Activated CD4-positive, alpha-beta memory T cell treated with anti-CD3 and anti-CD28 coated beads, Interleukin-2, amount 10 ng/mL, durations not matched to agents 7 days and 5 days (primary cell): Measurements from ENCODE around the gene MAST4. TPM values are rescaled to one million over a fixed set of nuclear protein-coding genes. Genes with fewer than 3 reads are reported as not detected.

Experiments used
- CTCF ChIA-PET: fragments of 350-600 bp; sonication (Branson Sonifier 250); formaldehyde crosslinking; loops from one replicate; lab custom pipeline; 2021; ENCODE audit warnings: antibody characterized with exemption, inconsistent platforms; lab: Charles Lee
- POLR2A ChIA-PET: fragments of 350-600 bp; sonication (Branson Sonifier 250); formaldehyde crosslinking; loops from one replicate; lab custom pipeline; 2021; ENCODE audit warnings: antibody characterized with exemption; lab: Charles Lee
- DNase-seq: peaks from one replicate; pipeline ENCODE4 v3.0.0-alpha.2; 2020
- H3K27ac Mint-ChIP-seq: one replicate; pipeline ENCODE4 v1.8.0; 2021; ENCODE audit warnings: mild to moderate bottlenecking, mixed read lengths
- H3K27me3 Mint-ChIP-seq: one replicate; pipeline ENCODE4 v1.8.0; 2021; ENCODE audit warnings: mixed read lengths
- H3K36me3 Mint-ChIP-seq: one replicate; pipeline ENCODE4 v1.8.0; 2021; ENCODE audit warnings: low read depth, mixed read lengths
- H3K4me1 Mint-ChIP-seq: one replicate; pipeline ENCODE4 v1.8.0; 2021; ENCODE audit warnings: mixed read lengths
- H3K4me3 Mint-ChIP-seq: one replicate; pipeline ENCODE4 v1.8.0; 2021; ENCODE audit warnings: mild to moderate bottlenecking, mixed read lengths
- H3K9me3 Mint-ChIP-seq: one replicate; pipeline ENCODE4 v1.8.0; 2021; ENCODE audit warnings: mixed read lengths
- total RNA-seq, 2 experiments: library from RNA; stranded (reverse); gene quantifications; one replicate each; pipeline ENCODE4 v1.2.3, GENCODE V29; 2021

MAST4 gene
- 10 to 100 TPM; 38.0 to 38.3 TPM for total RNA-seq

DNA sequence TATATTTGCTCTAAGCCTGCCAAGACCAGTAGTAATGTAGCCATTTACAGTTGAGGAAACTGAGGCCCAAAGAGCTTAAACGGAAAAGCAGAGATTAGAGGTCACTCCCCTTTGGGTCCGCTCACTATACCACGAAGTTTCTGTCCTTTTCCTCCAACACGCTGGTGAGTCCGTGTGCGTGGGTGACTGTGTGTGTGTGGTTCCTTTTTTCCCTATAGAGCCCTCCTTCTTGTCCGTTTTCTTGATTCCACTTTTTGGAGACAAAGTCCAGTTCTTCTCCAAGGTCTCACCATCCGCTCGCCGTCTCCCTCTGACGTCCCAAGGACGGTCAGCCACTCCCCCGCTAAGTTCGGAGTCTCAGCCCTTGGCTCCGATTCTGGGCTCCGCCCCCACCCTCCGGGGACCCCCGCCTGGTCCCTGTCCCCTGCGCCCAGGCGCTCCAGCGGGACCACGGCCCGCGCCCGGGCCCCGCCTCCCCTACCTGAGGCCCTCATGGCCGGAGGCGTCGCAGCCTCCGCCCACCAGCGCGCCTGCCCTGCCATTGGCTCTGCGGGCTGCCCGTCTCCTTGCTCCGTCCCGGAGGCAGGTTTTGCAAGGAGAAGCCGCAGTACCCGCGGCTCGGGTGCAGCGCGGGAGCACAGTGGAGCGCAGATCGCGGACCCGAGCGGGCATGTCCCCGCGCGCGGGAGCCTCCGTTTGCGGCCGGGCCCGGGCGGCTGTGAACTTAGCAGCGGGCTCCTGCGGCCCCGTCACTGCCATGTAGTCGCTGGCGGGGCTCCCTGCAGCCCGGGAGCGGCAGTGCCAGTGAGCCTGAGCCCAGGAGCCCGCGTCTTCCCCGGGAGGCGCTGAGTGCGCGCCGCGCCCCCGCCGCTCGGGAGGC is at the start of gene MAST4:
MAST4 (plus strand) TSS at position 638 of the 880 bp plus-strand sequence. CDS start 263 bp downstream, outside the sequence.
- no peak within 1 kb of the TSS for H3K27ac Mint-ChIP-seq
- CTCF ChIA-PET = no interaction called here
- H3K27me3 Mint-ChIP-seq = peaks cover 68% of the 10 kb centered on the region

DNA sequence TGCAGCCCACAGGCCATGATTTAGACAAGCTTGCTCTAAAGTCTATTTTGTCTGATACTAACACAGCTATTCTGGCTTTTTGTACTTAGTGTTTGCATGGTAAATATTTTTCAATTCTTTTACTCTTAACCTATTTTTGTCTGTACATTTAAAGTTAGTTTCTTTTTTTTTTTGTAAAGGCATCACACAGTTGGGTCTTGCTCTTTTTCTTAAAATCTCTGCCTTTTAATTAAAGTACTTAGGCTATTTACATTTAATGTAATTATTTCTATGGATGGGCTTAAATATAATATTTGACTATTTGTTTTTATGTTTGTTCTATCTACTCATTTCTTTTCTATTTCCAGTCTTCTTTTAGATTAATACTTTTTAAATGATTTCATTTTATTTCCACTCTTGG is 49.7 kb upstream of the MAST4 start:
- Mint-ChIP-seq H3K36me3 (no peaks in the 10 kb centered on the region), H3K9me3 (no peaks in the 10 kb centered on the region), H3K27me3 (peaks cover 5% of the 10 kb centered on the region), H3K4me1 (no peaks in the 10 kb centered on the region), H3K27ac (no peak overlapping the region), H3K4me3 (no peak overlapping the region)
- DNase-seq = no peak
- CTCF ChIA-PET = interaction anchor here (0.6 to 0.8 kb wide), 2 partner anchors 37 to 365 kb away, joined by 3 to 4 read pairs; no protein-coding TSS in a partner anchor
- POLR2A ChIA-PET = no interaction called here

More for the DNA sequence above, at the start of gene MAST4:
- H3K4me3 Mint-ChIP-seq = peak within 1 kb of the TSS; percentile 72
- no peaks in the 10 kb centered on the region for H3K36me3 Mint-ChIP-seq
- DNase-seq = peak; percentile 78
- POLR2A ChIA-PET = no interaction called here
- peaks cover 21% of the 10 kb centered on the region for H3K4me1 Mint-ChIP-seq
- no peaks in the 10 kb centered on the region for H3K9me3 Mint-ChIP-seq

DNA sequence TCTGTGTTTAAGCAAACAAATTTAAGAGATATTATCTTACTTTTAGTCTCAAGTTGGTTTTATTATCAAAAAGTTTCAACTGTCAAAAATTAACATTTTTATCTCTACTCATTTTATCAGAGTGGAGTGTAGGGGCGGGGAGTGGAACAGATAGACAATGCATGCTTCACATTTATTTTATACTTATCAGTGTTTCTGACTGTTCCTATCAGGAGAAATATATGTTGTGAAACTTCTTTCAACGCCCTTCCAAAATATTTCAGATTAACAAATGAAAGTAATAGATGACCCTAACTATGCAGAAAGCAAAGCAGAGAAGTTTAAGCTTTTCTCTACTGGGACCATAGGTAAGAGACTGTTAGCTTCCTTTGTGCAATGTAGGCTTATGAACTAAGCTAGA is 44.9 kb upstream of the MAST4 start:
- Mint-ChIP-seq H3K27ac (no peak overlapping the region), H3K36me3 (no peaks in the 10 kb centered on the region), H3K27me3 (peaks cover 3% of the 10 kb centered on the region), H3K4me1 (peaks cover 9% of the 10 kb centered on the region), H3K4me3 (no peak overlapping the region), H3K9me3 (peaks cover 3% of the 10 kb centered on the region)
- DNase-seq = no peak
- ChIA-PET CTCF (no interaction called here), POLR2A (no interaction called here)

- ChIA-PET CTCF (no interaction called here), POLR2A (no interaction called here)
- Mint-ChIP-seq H3K27me3 (peaks cover 3% of the 10 kb centered on the region), H3K4me1 (peaks cover 9% of the 10 kb centered on the region), H3K4me3 (no peak overlapping the region), H3K27ac (no peak overlapping the region), H3K36me3 (no peaks in the 10 kb centered on the region), H3K9me3 (peaks cover 3% of the 10 kb centered on the region)
- DNase-seq = no peak
Measured at GRCh38 chr5:66551945-66552344, 44.2 kb upstream of the MAST4 start.

DNA sequence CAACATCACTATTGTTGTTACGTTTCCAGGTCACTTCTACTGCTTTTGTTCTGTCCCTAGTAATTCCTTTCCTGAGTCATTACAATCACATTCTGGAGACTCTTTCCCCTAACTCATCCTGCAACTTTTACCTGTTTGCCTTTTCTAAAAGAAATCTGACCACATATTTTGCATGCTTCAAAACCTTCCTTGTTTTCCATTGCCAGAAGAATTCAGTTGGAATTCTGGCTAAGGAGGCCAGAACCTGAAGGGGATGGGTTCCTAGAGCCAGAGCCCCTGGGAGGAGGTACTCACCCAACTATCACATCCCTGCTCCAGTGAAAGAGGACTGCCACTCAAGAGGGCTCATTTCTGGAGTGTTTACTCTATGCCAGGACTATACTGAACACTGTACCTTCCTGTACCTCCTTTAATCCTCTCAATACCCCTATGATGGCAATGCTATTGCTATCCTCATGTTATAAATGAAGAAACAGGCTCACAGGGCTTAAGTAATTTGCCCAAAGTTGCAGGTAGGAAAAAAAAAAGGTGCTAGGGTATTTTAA is 42.8 kb upstream of the MAST4 start:
- ChIA-PET CTCF (no interaction called here), POLR2A (no interaction called here)
- no peak overlapping the region for H3K27ac Mint-ChIP-seq
- H3K27me3 Mint-ChIP-seq = peaks cover 5% of the 10 kb centered on the region
- no peak overlapping the region for H3K4me3 Mint-ChIP-seq
- DNase-seq = no peak
- H3K36me3 Mint-ChIP-seq = no peaks in the 10 kb centered on the region
- H3K9me3 Mint-ChIP-seq = peaks cover 3% of the 10 kb centered on the region
- peaks cover 11% of the 10 kb centered on the region for H3K4me1 Mint-ChIP-seq

- Mint-ChIP-seq H3K9me3 (peaks cover 3% of the 10 kb centered on the region), H3K4me1 (peaks cover 17% of the 10 kb centered on the region), H3K27ac (no peak overlapping the region), H3K27me3 (peaks cover 2% of the 10 kb centered on the region), H3K36me3 (no peaks in the 10 kb centered on the region), H3K4me3 (no peak overlapping the region)
- ChIA-PET CTCF (no interaction called here), POLR2A (no interaction called here)
- peak; percentile 24 for DNase-seq
Measured at GRCh38 chr5:66553916-66554575, 42.1 kb upstream of the MAST4 start.

GRCh38 chr5:66554884-66555283 is 41.3 kb upstream of the MAST4 start:
- H3K4me1 Mint-ChIP-seq = peaks cover 18% of the 10 kb centered on the region
- no peak for DNase-seq
- H3K9me3 Mint-ChIP-seq = peaks cover 3% of the 10 kb centered on the region
- H3K27ac Mint-ChIP-seq = no peak overlapping the region
- POLR2A ChIA-PET = no interaction called here
- CTCF ChIA-PET = no interaction called here
- H3K27me3 Mint-ChIP-seq = peaks cover 2% of the 10 kb centered on the region
- no peak overlapping the region for H3K4me3 Mint-ChIP-seq
- H3K36me3 Mint-ChIP-seq = no peaks in the 10 kb centered on the region

DNA sequence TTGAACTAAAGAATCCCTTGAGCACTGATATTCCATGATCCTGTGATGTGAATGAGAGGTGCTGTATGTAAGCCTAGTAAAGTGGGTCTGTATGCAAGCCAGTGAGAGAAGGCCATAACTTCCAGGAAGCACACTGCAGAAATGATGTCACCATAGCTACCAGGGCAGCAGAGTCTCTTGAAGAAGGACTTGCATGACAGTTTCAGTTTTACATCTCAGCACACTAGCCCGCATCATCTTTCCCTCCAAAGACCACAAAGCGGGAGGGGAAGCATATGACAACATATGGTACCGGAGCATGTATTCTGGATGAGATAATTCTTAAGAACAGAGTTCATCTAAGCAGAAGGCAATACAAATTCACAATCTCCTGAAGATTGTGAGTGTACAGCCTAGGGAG is 37.6 kb upstream of the MAST4 start:
- POLR2A ChIA-PET = no interaction called here
- CTCF ChIA-PET = no interaction called here
- H3K9me3 Mint-ChIP-seq = peaks cover 3% of the 10 kb centered on the region
- H3K27ac Mint-ChIP-seq = no peak overlapping the region
- H3K4me3 Mint-ChIP-seq = no peak overlapping the region
- peaks cover 4% of the 10 kb centered on the region for H3K27me3 Mint-ChIP-seq
- no peaks in the 10 kb centered on the region for H3K36me3 Mint-ChIP-seq
- peaks cover 18% of the 10 kb centered on the region for H3K4me1 Mint-ChIP-seq
- peak; percentile 29 for DNase-seq

- Mint-ChIP-seq H3K27ac (no peak overlapping the region), H3K27me3 (peaks cover 7% of the 10 kb centered on the region), H3K9me3 (peaks cover 1% of the 10 kb centered on the region), H3K4me1 (peaks cover 9% of the 10 kb centered on the region), H3K36me3 (no peaks in the 10 kb centered on the region), H3K4me3 (no peak overlapping the region)
- DNase-seq = no peak
- ChIA-PET CTCF (no interaction called here), POLR2A (no interaction called here)
Measured at GRCh38 chr5:66560371-66560770, 35.8 kb upstream of the MAST4 start.

DNA sequence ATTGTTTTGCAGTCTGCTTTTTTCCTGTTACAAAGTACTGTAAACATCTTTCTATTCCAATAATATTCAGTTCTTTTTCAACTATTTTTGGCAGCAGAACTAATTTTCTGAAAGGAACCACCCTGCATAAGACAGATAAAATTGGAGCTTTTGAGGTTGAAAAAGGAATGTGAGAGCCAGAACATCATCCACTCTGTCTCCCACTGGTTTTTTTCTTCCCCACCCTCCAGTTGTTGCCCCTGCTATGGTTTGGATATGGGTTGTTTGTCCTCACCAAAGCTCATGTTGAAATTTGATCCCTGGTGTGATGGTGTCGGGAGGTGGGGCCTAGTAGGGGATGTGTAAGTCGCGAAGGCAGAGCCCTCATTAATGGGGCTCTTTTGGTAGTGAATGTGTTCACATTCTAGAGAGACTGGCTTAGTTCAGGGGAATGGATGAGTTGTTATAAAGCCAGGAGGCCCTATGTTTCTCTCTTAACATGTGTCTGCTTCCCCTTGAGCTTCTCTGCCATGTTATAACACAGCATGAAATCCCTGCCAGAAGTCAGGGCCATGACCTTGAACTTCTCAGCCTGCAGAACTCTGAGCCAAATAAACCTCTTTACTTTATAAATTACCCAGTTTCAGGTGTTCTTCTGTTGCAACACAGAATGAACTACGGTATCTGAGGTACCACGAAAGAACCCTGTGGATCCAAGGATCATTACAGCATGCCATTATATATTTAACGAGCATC is 34.8 kb upstream of the MAST4 start:
- Mint-ChIP-seq H3K9me3 (no peaks in the 10 kb centered on the region), H3K4me1 (peaks cover 13% of the 10 kb centered on the region), H3K27ac (no peak overlapping the region), H3K27me3 (peaks cover 8% of the 10 kb centered on the region), H3K36me3 (no peaks in the 10 kb centered on the region), H3K4me3 (no peak overlapping the region)
- CTCF ChIA-PET = no interaction called here
- DNase-seq = no peak
- POLR2A ChIA-PET = no interaction called here

GRCh38 chr5:66565878-66566277 is 30.3 kb upstream of the MAST4 start:
- no peaks in the 10 kb centered on the region for H3K36me3 Mint-ChIP-seq
- CTCF ChIA-PET = no interaction called here
- no peaks in the 10 kb centered on the region for H3K9me3 Mint-ChIP-seq
- POLR2A ChIA-PET = no interaction called here
- no peak for DNase-seq
- peaks cover 9% of the 10 kb centered on the region for H3K27me3 Mint-ChIP-seq
- no peak overlapping the region for H3K27ac Mint-ChIP-seq
- no peak overlapping the region for H3K4me3 Mint-ChIP-seq
- H3K4me1 Mint-ChIP-seq = peaks cover 7% of the 10 kb centered on the region

GRCh38 chr5:66567474-66567873 is 28.7 kb upstream of the MAST4 start:
- DNase-seq = no peak
- H3K27me3 Mint-ChIP-seq = peaks cover 11% of the 10 kb centered on the region
- H3K4me1 Mint-ChIP-seq = peaks cover 7% of the 10 kb centered on the region
- H3K4me3 Mint-ChIP-seq = no peak overlapping the region
- no peaks in the 10 kb centered on the region for H3K9me3 Mint-ChIP-seq
- CTCF ChIA-PET = no interaction called here
- POLR2A ChIA-PET = no interaction called here
- no peaks in the 10 kb centered on the region for H3K36me3 Mint-ChIP-seq
- no peak overlapping the region for H3K27ac Mint-ChIP-seq

DNA sequence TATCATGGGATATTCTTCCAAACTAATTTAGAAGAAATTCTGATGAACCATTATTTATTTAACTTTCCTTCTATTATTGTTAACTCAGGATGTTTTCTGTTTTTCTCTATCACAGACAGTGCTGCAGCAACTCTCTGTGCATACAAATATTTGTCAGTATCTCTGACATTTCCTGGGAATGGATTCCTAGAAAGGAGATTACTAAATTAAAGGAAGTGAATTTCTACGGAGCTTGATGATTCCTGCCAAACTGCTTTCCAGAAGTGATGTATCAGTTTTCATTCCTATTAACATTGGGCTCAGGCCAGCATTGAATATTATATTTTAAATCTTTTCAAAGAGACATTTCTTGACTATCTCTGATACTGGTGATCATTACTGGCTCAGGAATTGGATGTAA is 26.0 kb upstream of the MAST4 start:
- Mint-ChIP-seq H3K4me3 (no peak overlapping the region), H3K9me3 (no peaks in the 10 kb centered on the region), H3K36me3 (no peaks in the 10 kb centered on the region), H3K27ac (no peak overlapping the region), H3K4me1 (peaks cover 7% of the 10 kb centered on the region), H3K27me3 (peaks cover 17% of the 10 kb centered on the region)
- ChIA-PET POLR2A (no interaction called here), CTCF (no interaction called here)
- DNase-seq = no peak
